ENCODE measurements around the gene RND2. TPM values are rescaled to one million over a fixed set of nuclear protein-coding genes. Genes with fewer than 3 reads are reported as not detected.

RND2 gene
- total RNA-seq, 4 donors from 2014 or later: 1.5 to 4.5 (median 2.5) TPM

GRCh38 chr17:43026595-43026994, 1.6 kb downstream of the RND2 start:
- H3K27ac ChIP-seq: peak overlapping the region in 1 of 4 donors; percentile 81
- no peaks in the 10 kb centered on the region for H3K36me3 ChIP-seq
- TF ChIP-seq EP300 (IDR thresholded peaks at IDR 0.05) (no peak), POLR2A (IDR thresholded peaks at IDR 0.05) (no peak), POLR2AphosphoS5 (IDR thresholded peaks at IDR 0.05) (no peak), CTCF (IDR thresholded peaks at IDR 0.05) (no peak)
- H3K27me3 ChIP-seq: no peaks in the 10 kb centered on the region
- no peaks in the 10 kb centered on the region for H3K9me3 ChIP-seq
- no peak for ATAC-seq
- H3K4me3 ChIP-seq: no peak overlapping the region
- peaks cover 0 to 30% (median 11%) of the 10 kb centered on the region in 3 donors for H3K4me1 ChIP-seq
- WGBS, 2 donors (ENCODE audit: low coverage in 1 of 2): 30 to 65% methylated on average over 1 to 5 of the region's 5 CpGs

GRCh38 chr17:43027091-43028032, 2.3 kb downstream of the RND2 start:
- no peak overlapping the region for H3K4me3 ChIP-seq
- TF ChIP-seq CTCF (IDR thresholded peaks at IDR 0.05) (no peak), EP300 (IDR thresholded peaks at IDR 0.05) (no peak), POLR2AphosphoS5 (IDR thresholded peaks at IDR 0.05) (no peak), POLR2A (IDR thresholded peaks at IDR 0.05) (no peak)
- WGBS, 2 donors (ENCODE audit: low coverage in 1 of 2): 84% methylated on average over 2 of the region's 9 CpGs; no CpG with 5 or more reads in 1 of the 2 donors
- no peaks in the 10 kb centered on the region for H3K27me3 ChIP-seq
- H3K9me3 ChIP-seq: no peaks in the 10 kb centered on the region
- no peak overlapping the region for H3K27ac ChIP-seq
- H3K36me3 ChIP-seq: no peaks in the 10 kb centered on the region
- peaks cover 0 to 30% (median 11%) of the 10 kb centered on the region in 3 donors for H3K4me1 ChIP-seq
- no peak for ATAC-seq

GRCh38 chr17:43028221-43028861, 3.3 kb downstream of the RND2 start:
- TF ChIP-seq EP300 (IDR thresholded peaks at IDR 0.05): no peak
- TF ChIP-seq POLR2AphosphoS5 (IDR thresholded peaks at IDR 0.05): no peak
- TF ChIP-seq CTCF (IDR thresholded peaks at IDR 0.05): no peak
- TF ChIP-seq POLR2A (IDR thresholded peaks at IDR 0.05): no peak
- no peak for ATAC-seq
- no CpG with 5 or more reads among the region's 17 CpGs for WGBS, 2 donors (ENCODE audit: low coverage in 1 of 2)

GRCh38 chr17:43030137-43030767, 5.2 kb downstream of the RND2 start:
- Histone ChIP-seq H3K27me3 (no peaks in the 10 kb centered on the region), H3K27ac (no peak overlapping the region), H3K9me3 (no peaks in the 10 kb centered on the region), H3K4me3 (no peak overlapping the region), H3K4me1 (peaks cover 0 to 7% (median 2%) of the 10 kb centered on the region in 3 donors), H3K36me3 (no peaks in the 10 kb centered on the region)
- ATAC-seq: no peak
- TF ChIP-seq EP300 (IDR thresholded peaks at IDR 0.05) (no peak), CTCF (IDR thresholded peaks at IDR 0.05) (no peak), POLR2AphosphoS5 (IDR thresholded peaks at IDR 0.05) (no peak)
- 73 to 78% methylated on average over 3 to 6 of the region's 6 CpGs for WGBS, 2 donors (ENCODE audit: low coverage in 1 of 2)

More at GRCh38 chr17:43028221-43028861, 3.3 kb downstream of the RND2 start:
- Histone ChIP-seq H3K27ac (no peak overlapping the region), H3K9me3 (no peaks in the 10 kb centered on the region), H3K27me3 (no peaks in the 10 kb centered on the region), H3K36me3 (no peaks in the 10 kb centered on the region), H3K4me3 (no peak overlapping the region), H3K4me1 (peaks cover 0 to 22% (median 6%) of the 10 kb centered on the region in 3 donors)

Measured in gastroesophageal sphincter (tissue), 4 donors.